ENCODE data around the gene ULK1. TPM values are rescaled to one million over a fixed set of nuclear protein-coding genes. Genes with fewer than 3 reads are reported as not detected.

Gene ULK1
- total and polyA plus RNA-seq, 9 donors, result 4.5 to 70.1 (median 46.8) TPM

DNA sequence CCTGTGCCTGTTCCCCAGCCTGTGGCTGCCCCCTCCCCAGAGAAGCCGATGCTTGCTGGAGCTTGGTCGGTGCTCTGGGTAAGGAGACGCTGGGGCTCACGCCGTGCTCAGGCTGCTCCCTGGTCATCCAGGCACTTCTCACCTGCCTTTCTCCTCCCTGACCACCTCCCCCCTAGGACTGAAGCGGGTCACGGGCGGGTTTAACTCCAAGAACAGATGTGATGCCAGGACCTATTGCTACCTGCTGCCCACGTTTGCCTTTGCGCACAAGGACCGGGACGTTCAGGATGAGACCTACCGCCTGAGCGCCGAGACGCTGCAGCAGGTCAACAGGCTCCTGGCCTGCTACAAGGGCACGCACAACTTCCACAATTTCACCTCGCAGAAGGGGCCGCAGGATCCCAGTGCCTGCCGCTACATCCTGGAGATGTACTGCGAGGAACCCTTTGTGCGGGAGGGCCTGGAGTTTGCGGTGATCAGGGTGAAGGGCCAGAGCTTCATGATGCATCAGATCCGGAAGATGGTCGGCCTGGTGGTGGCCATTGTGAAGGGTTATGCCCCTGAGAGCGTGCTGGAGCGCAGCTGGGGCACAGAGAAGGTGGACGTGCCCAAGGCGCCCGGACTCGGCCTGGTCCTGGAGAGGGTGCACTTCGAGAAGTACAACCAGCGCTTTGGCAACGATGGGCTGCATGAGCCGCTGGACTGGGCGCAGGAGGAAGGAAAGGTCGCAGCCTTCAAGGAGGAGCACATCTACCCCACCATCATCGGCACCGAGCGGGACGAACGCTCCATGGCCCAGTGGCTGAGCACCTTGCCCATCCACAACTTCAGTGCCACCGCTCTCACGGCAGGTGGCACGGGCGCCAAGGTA is 46.9 kb downstream of the ULK1 start:
- TF ChIP-seq EP300 (IDR thresholded peaks at IDR 0.05) (no peak), POLR2A (IDR thresholded peaks at IDR 0.05) (no peak), CTCF (IDR thresholded peaks at IDR 0.05) (no peak)
- Histone ChIP-seq H3K9me3 (no peaks in the 10 kb centered on the region), H3K27me3 (no peaks in the 10 kb centered on the region), H3K27ac (no peak overlapping the region), H3K36me3 (no peaks in the 10 kb centered on the region), H3K4me3 (no peak overlapping the region), H3K4me1 (ENCODE audit: insufficient read depth) (no peaks in the 10 kb centered on the region)
- DNase-seq, result peak in 3 of 5 donors; percentile 16 to 30 (median 20)
- intact Hi-C loops (cut with DNase I), result no loop called here
- 92 to 94% (median 93%) methylated on average over 46 of the region's 46 CpGs for WGBS, 3 donors

DNA sequence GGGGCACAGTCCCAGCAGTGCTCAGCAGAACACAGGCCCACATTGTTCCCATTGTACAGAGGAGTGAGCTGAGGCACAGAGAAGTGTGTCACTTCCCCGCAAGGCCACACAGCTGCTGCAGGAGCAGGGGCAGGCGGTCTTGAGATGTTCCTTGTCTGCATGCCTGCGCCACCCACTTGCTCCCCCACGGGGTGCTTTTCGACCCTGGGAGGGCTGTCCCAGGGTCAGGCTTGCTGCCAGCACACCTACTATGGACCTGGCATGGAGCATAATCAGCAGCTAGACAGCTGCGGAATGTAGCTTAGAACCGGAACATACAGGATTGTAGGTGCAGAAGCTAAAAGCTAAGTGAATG is 47.5 kb downstream of the ULK1 start:
- H3K36me3 ChIP-seq, result no peaks in the 10 kb centered on the region
- intact Hi-C loops (cut with DNase I), result no loop called here
- H3K27me3 ChIP-seq, result no peaks in the 10 kb centered on the region
- H3K27ac ChIP-seq, result no peak overlapping the region
- H3K9me3 ChIP-seq, result no peaks in the 10 kb centered on the region
- WGBS, 3 donors, result 90 to 95% (median 90%) methylated on average over 7 of the region's 7 CpGs
- H3K4me3 ChIP-seq, result no peak overlapping the region
- TF ChIP-seq CTCF (IDR thresholded peaks at IDR 0.05), result no peak
- no peaks in the 10 kb centered on the region for H3K4me1 ChIP-seq (ENCODE audit: insufficient read depth)
- peak in 2 of 5 donors; percentile 26 to 29 for DNase-seq

GRCh38 chr12:131942671-131943070 is 48.2 kb downstream of the ULK1 start:
- Histone ChIP-seq H3K27me3 (no peaks in the 10 kb centered on the region), H3K9me3 (no peaks in the 10 kb centered on the region), H3K4me3 (no peak overlapping the region), H3K36me3 (no peaks in the 10 kb centered on the region), H3K27ac (no peak overlapping the region), H3K4me1 (ENCODE audit: insufficient read depth) (no peaks in the 10 kb centered on the region)
- 90 to 93% (median 92%) methylated on average over 12 of the region's 12 CpGs for WGBS, 3 donors
- DNase-seq, result peak in 2 of 5 donors; percentile 16 to 30
- TF ChIP-seq CTCF (IDR thresholded peaks at IDR 0.05) (no peak), POLR2A (IDR thresholded peaks at IDR 0.05) (no peak), EP300 (IDR thresholded peaks at IDR 0.05) (no peak)
- intact Hi-C loops (cut with DNase I), result no loop called here

GRCh38 chr12:131943389-131943788 is 49.0 kb downstream of the ULK1 start:
- TF ChIP-seq POLR2A (IDR thresholded peaks at IDR 0.05) (no peak), EP300 (IDR thresholded peaks at IDR 0.05) (no peak), CTCF (IDR thresholded peaks at IDR 0.05) (no peak)
- 90 to 96% (median 96%) methylated on average over 8 of the region's 8 CpGs for WGBS, 3 donors

More at GRCh38 chr12:131943389-131943788, 49.0 kb downstream of the ULK1 start:
- Histone ChIP-seq H3K27ac (no peak overlapping the region), H3K36me3 (no peaks in the 10 kb centered on the region), H3K9me3 (no peaks in the 10 kb centered on the region), H3K4me1 (ENCODE audit: insufficient read depth) (no peaks in the 10 kb centered on the region), H3K27me3 (no peaks in the 10 kb centered on the region), H3K4me3 (no peak overlapping the region)
- peak in 2 of 5 donors; percentile 15 to 27 for DNase-seq
- intact Hi-C loops (cut with DNase I), result no loop called here

Measured in ovary (tissue), 9 donors.